ENCODE measurements around the gene GLOD5. TPM values are rescaled to one million over a fixed set of nuclear protein-coding genes. Genes with fewer than 3 reads are reported as not detected.

The GLOD5 gene
- not detected in 2 replicates for total RNA-seq (2021; fragmentation: NEBNext Ultra II Directional; extraction: Animal tissue kit (Norgen Biotek cat#: 25700))
- polyA plus RNA-seq (2011; rRNA removed), result 0.18 and 0.35 TPM in 2 replicates
- polyA plus RNA-seq (2011; cell fraction: cytosol; rRNA removed), result not detected
- polyA plus RNA-seq (2011; cell fraction: nucleus; rRNA removed), result not detected
- polyA plus RNA-seq (2012, experiment 1 of 2), result 0.29 TPM in 1 of 4 replicates, not detected in the others
- not detected for polyA plus RNA-seq (2012, experiment 2 of 2)
- polyA plus RNA-seq (2013, experiment 1 of 2), result 0.14 TPM
- polyA plus RNA-seq (2013, experiment 2 of 2), result 0.35 TPM
- 0.51 TPM in 1 of 2 replicates, not detected in the other for polyA minus RNA-seq (2011; rRNA and poly(A)+ RNA removed)
- not detected for polyA minus RNA-seq (2011; cell fraction: cytosol; rRNA and poly(A)+ RNA removed)
- polyA minus RNA-seq (2011; cell fraction: nucleus; rRNA and poly(A)+ RNA removed), result not detected
- long read RNA-seq, experiment 1, result 0 reads
- long read RNA-seq, experiment 2, result 0 reads

DNA sequence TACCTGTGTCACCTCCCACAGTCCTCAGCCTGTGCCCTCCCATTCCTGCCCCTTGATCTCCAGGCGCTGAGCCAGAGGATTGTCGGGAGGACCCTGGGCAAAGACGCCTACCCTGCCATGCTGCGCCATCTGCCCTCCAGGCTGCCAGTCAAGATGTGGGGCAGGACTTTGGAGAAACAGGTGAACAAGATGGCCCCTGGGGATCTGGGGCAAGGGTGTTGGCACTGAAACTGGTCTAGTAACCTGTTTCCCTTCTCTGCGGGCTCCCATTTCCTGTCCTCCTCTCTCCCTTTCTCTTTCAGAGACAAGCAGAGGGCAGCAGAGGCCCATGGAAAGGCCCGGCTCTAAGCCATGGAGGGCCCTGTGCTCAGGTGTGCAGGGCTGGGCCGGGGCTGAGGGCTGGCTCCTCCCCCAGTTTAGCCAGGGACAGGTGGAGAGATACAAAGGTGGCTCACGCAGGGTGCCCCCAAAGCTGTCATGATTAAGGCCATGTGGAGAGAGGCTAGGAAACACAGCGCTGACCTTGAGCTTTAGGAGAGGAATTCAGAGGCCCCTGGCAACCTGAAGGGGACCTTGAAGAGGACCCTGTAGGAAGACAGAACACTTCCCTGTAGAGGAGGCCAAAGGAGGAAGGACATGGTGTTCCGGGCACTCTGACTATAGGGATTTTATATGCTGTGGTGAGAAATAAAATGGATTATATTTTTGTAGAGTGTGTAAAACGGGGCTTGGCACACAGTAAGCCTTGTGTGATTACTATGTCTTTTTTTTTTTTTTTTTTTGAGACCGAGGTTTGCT is at the start of gene GLOD5:
Gene GLOD5, plus strand, starts transcription at position 74 of the 798 bp plus-strand sequence. Its CDS starts 44 bp downstream, at position 118.
- Histone ChIP-seq H3K27ac (ENCODE audit: low read depth, low read length) (no peak within 1 kb of the TSS), H3K4me2 (ENCODE audit: insufficient read depth in 1 of 2, low read depth in 2 of 2, low read length in 2 of 2) (peak within 1 kb of the TSS in 1 of 2 experiments; percentile 46; a peak in 3 of 4 replicates), H3K9me3 (ENCODE audit: insufficient read depth in 2 of 2, low read depth in 1 of 2, low read length in 1 of 2) (no peaks in the 10 kb centered on the region), H2BK15ac (ENCODE audit: low read length) (no peak within 1 kb of the TSS; the same call in 1 of the 2 replicates), H2AFZ (ENCODE audit: low read length) (peak within 1 kb of the TSS; percentile 99; the same call in 1 of the 2 replicates), H3K27me3 (replicated peaks in 1 of 4; ENCODE audit: control insufficient read depth in 3 of 4, extremely low read depth in 1 of 4, insufficient read depth in 3 of 4, low read length in 3 of 4) (no peaks in the 10 kb centered on the region), H3K4me3 (ENCODE audit: extremely low read depth in 1 of 4, insufficient read depth in 2 of 4, low read depth in 3 of 4, low read length in 4 of 4) (no peak within 1 kb of the TSS), H3K23ac (ENCODE audit: insufficient read length) (no peak within 1 kb of the TSS), H2AK5ac (ENCODE audit: low read depth, low read length) (no peak within 1 kb of the TSS), H4K91ac (replicated peaks; ENCODE audit: insufficient read length, low read length) (peak within 1 kb of the TSS; percentile 85), H4K20me1 (replicated peaks in 1 of 2; ENCODE audit: control insufficient read depth in 1 of 2, insufficient read depth in 2 of 2, low read length in 2 of 2) (no peaks in the 10 kb centered on the region), H3K79me1 (ENCODE audit: low read depth, low read length) (no peaks in the 10 kb centered on the region), H3K36me3 (ENCODE audit: control insufficient read depth in 2 of 4, insufficient read depth in 4 of 4, low read length in 3 of 4) (no peaks in the 10 kb centered on the region), H3K56ac (replicated peaks; ENCODE audit: insufficient read length, low read depth, low read length) (no peak within 1 kb of the TSS), H2BK120ac (replicated peaks; ENCODE audit: low read depth, low read length) (peak within 1 kb of the TSS; percentile 54), H4K8ac (ENCODE audit: extremely low read depth, insufficient read depth, low read length) (peak within 1 kb of the TSS; percentile 86), H3K14ac (ENCODE audit: insufficient read length) (no peak within 1 kb of the TSS), H3K23me2 (ENCODE audit: low read depth, low read length) (no peaks in the 10 kb centered on the region), H3K79me2 (ENCODE audit: control insufficient read depth in 1 of 2, insufficient read depth in 2 of 2, low read length in 2 of 2) (no peaks in the 10 kb centered on the region), H3K18ac (ENCODE audit: extremely low read depth, low read length) (no peak within 1 kb of the TSS; the same call in 1 of the 2 replicates), H3K4me1 (replicated peaks in 1 of 4; ENCODE audit: control insufficient read depth in 3 of 4, insufficient read depth in 4 of 4, low read length in 3 of 4) (no peaks in the 10 kb centered on the region; a peak in 1 of 7 replicates), H2BK12ac (ENCODE audit: low read depth, low read length) (peak within 1 kb of the TSS; percentile 88; the same call in 1 of the 2 replicates), H2BK5ac (ENCODE audit: low read depth, low read length) (peak within 1 kb of the TSS; percentile 49; the same call in 1 of the 2 replicates), H4K5ac (ENCODE audit: insufficient read length, low read depth, low read length) (peak within 1 kb of the TSS; percentile 76), H3K9ac (replicated peaks in 1 of 4; ENCODE audit: extremely low read depth in 1 of 4, low read depth in 3 of 4, low read length in 3 of 4) (no peak within 1 kb of the TSS), H3K4ac (replicated peaks; ENCODE audit: insufficient read length, low read depth, low read length) (no peak within 1 kb of the TSS), H2BK20ac (ENCODE audit: low read length) (no peak within 1 kb of the TSS)
- DNase-seq (ENCODE audit: low read depth in 1 of 2, low spot score in 2 of 2) (peak; percentile 31 to 60), FAIRE-seq (peak; percentile 93)
- ChIA-PET POLR2A (ENCODE audit: partially characterized antibody) (interaction anchor here (0.9 to 1.0 kb wide), 2 partner anchors 39 to 130 kb away, joined by 3 read pairs; no protein-coding TSS in a partner anchor), CTCF (ENCODE audit: partially characterized antibody) (interaction anchor here (0.7 to 1.4 kb wide), 5 partner anchors 48 to 1078 kb away, joined by 3 read pairs; no protein-coding TSS in a partner anchor)
- 44% methylated on average over 4 of the region's 12 CpGs; no CpG with 5 or more reads in 1 of the 2 experiments for WGBS, 2 experiments (ENCODE audit: extremely low coverage in 1 of 2, insufficient coverage in 1 of 2, insufficient read length in 1 of 2, insufficient replicate concordance in 2 of 2, low coverage in 1 of 2, low lambda C conversion rate in 2 of 2, missing lambda C conversion rate in 1 of 2)
- no peak for TF ChIP-seq EGR1 (IDR thresholded peaks at IDR 0.05; ENCODE audit: borderline replicate concordance, low read depth, low read length)
- no peak for TF ChIP-seq BCL11A (IDR thresholded peaks at IDR 0.05; ENCODE audit: low read depth in 2 of 2, low read length in 2 of 2)
- TF ChIP-seq YY1 (IDR thresholded peaks at IDR 0.05; ENCODE audit: low read depth, low read length), result peak; percentile 77
- TF ChIP-seq CHD2 (IDR thresholded peaks at IDR 0.05; ENCODE audit: low read length), result no peak
- TF ChIP-seq, protein P1, sequence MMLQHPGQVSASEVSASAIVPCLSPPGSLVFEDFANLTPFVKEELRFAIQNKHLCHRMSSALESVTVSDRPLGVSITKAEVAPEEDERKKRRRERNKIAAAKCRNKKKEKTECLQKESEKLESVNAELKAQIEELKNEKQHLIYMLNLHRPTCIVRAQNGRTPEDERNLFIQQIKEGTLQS (IDR thresholded peaks at IDR 0.05; ENCODE audit: insufficient read depth, low read depth, low read length), result no peak
- no peak for TF ChIP-seq GTF2F1 (IDR thresholded peaks at IDR 0.05; ENCODE audit: borderline replicate concordance, low read depth, low read length)
- TF ChIP-seq, protein P2, sequence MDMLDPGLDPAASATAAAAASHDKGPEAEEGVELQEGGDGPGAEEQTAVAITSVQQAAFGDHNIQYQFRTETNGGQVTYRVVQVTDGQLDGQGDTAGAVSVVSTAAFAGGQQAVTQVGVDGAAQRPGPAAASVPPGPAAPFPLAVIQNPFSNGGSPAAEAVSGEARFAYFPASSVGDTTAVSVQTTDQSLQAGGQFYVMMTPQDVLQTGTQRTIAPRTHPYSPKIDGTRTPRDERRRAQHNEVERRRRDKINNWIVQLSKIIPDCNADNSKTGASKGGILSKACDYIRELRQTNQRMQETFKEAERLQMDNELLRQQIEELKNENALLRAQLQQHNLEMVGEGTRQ (IDR thresholded peaks at IDR 0.05; ENCODE audit: low read length), result no peak

Data from H1 (cell line).